T-cell (primary cell): Measurements from ENCODE around the gene CFI. TPM values are rescaled to one million over a fixed set of nuclear protein-coding genes. Genes with fewer than 3 reads are reported as not detected.
"Not testable (repeated sequence)": the region's sequence is repeated elsewhere in the genome, so short reads cannot be mapped to it uniquely, and the experiment has no call there.

Experiments
- ATAC-seq, 4 experiments: fragments of 200-7000 bp in 3 of 4; fragments of 150-1000 bp in 1 of 4; cut with Tn5 transposase; replicated peaks in 1 of 4; 1 replicate in 3 of 4; 2 replicates in 1 of 4; pipeline ENCODE4 v1.10.0; 2021; ENCODE audit warnings: moderate library complexity in 3 of 4, mild to moderate bottlenecking in 2 of 4, moderate number of reproducible peaks in 1 of 4
- CTCF ChIA-PET, 2 donors: fragments of 300-600 bp; sonication (Branson Sonifier 250); formaldehyde crosslinking; loops; one replicate each; lab custom pipeline; 2022; ENCODE audit warnings: antibody characterized with exemption in 2 of 2; lab: Charles Lee
- POLR2A ChIA-PET, 2 donors: fragments of 300-600 bp; sonication (Branson Sonifier 250); formaldehyde crosslinking; loops; one replicate each; lab custom pipeline; 2022; ENCODE audit warnings: antibody characterized with exemption in 2 of 2; lab: Charles Lee
- DNase-seq, 35 experiments: peaks; one replicate each; pipeline versions ENCODE4 v3.0.0 to v3.0.0-alpha.2; 2013 to 2023
- H3K27ac ChIP-seq: one replicate; pipeline ENCODE4 v1.5.1; 2013; ENCODE audit warnings: low read length
- H3K27me3 ChIP-seq, 2 experiments: replicated peaks in 1 of 2; 1 replicate in 1 of 2; 2 replicates in 1 of 2; pipeline versions ENCODE4 v1.6.1 to v1.7.0; 2013; ENCODE audit warnings: low read length in 1 of 2, mixed read lengths in 1 of 2; ENCODE audit not compliant: control insufficient read depth in 2 of 2, insufficient read depth in 2 of 2; ENCODE audit errors: extremely low read depth in 1 of 2
- H3K36me3 ChIP-seq, 2 donors: 1 replicate in 1 of 2; 2 replicates in 1 of 2; pipeline versions ENCODE4 v1.6.1 to v1.7.0; 2013; ENCODE audit warnings: low read length in 1 of 2; ENCODE audit not compliant: control insufficient read depth in 2 of 2, insufficient read depth in 1 of 2; ENCODE audit errors: extremely low read depth in 1 of 2
- H3K4me1 ChIP-seq, 2 experiments: 1 replicate in 1 of 2; 2 replicates in 1 of 2; pipeline versions ENCODE4 v1.6.1 to v1.7.0; 2013; ENCODE audit warnings: low read length in 2 of 2, mixed read lengths in 1 of 2; ENCODE audit not compliant: insufficient read depth in 2 of 2, control insufficient read depth in 1 of 2; ENCODE audit errors: extremely low read depth in 1 of 2
- H3K4me3 ChIP-seq, 2 donors: 1 replicate in 1 of 2; 2 replicates in 1 of 2; pipeline versions ENCODE4 v1.5.1 to v1.7.0; 2013; ENCODE audit warnings: mild to moderate bottlenecking in 2 of 2, low read length in 1 of 2, moderate library complexity in 1 of 2; ENCODE audit not compliant: control insufficient read depth in 1 of 2; ENCODE audit errors: extremely low read depth in 1 of 2
- H3K9me3 ChIP-seq: 2 replicates; pipeline ENCODE4 v1.7.0; 2013
- H3K27ac Mint-ChIP-seq, 2 donors: one replicate each; pipeline ENCODE4 v1.8.0; 2020 to 2021; ENCODE audit warnings: mild to moderate bottlenecking in 2 of 2, mixed read lengths in 2 of 2
- H3K27me3 Mint-ChIP-seq, 2 donors: one replicate each; pipeline ENCODE4 v1.8.0; 2021 to 2022; ENCODE audit warnings: mixed read lengths in 2 of 2
- H3K36me3 Mint-ChIP-seq: one replicate; pipeline ENCODE4 v1.8.0; 2021; ENCODE audit warnings: mixed read lengths
- H3K4me1 Mint-ChIP-seq, 3 donors: one replicate each; pipeline ENCODE4 v1.8.0; 2020 to 2022; ENCODE audit warnings: mixed read lengths in 3 of 3, mild to moderate bottlenecking in 1 of 3
- H3K4me3 Mint-ChIP-seq, 3 donors: one replicate each; pipeline ENCODE4 v1.8.0; 2020 to 2022; ENCODE audit warnings: mild to moderate bottlenecking in 3 of 3, mixed read lengths in 3 of 3, moderate library complexity in 3 of 3
- H3K9me3 Mint-ChIP-seq, 3 donors: one replicate each; pipeline ENCODE4 v1.8.0; 2020 to 2022; ENCODE audit warnings: mixed read lengths in 3 of 3
- WGBS: methylation state at CpG from one replicate; pipeline ENCODE4 v1.1.5; 2013; ENCODE audit warnings: missing lambda C conversion rate; ENCODE audit not compliant: insufficient coverage; 5-methylcytosine and 5-hydroxymethylcytosine counted together
- total RNA-seq, 35 experiments: library from RNA in 6 of 35; stranded (reverse) in 6 of 35; fragments of 120-200 nt in 1 of 35; gene quantifications; one replicate each; pipeline versions ENCODE4 v1.2.1 to v1.2.4 and lab custom pipeline; 2013 to 2026

The CFI gene
- total RNA-seq, 5 donors from 2014 or later (not counting 1 experiment from before 2014, with no cell fraction given), result 0.55 to 0.92 (median 0.66) TPM; not detected in 2

DNA sequence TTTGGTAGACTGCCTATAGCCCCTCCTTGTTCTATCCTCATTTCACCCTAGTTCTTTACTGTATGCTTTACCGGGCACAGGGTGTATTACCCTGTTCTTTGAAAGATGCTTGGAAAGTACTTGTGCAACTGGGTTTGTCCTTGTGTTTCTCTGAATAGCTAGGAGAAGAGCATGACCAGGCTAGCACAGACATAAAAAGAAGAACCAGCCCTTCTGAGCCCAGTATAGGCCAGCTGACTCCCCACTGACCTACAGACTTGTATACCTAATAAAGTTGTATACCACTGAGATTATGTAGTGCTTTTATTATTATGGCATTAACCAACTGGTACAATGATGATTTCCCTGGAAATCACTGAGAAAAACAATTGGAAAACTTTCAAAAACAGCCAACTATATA is 15.0 kb downstream of the CFI start:
- Mint-ChIP-seq H3K4me3 (no peak overlapping the region), H3K36me3 (no peaks in the 10 kb centered on the region), H3K27me3 (peaks cover 0 to 4% of the 10 kb centered on the region in 2 donors), H3K9me3 (peaks cover 7 to 12% (median 10%) of the 10 kb centered on the region in 3 donors), H3K4me1 (no peaks in the 10 kb centered on the region), H3K27ac (no peak overlapping the region)
- no peaks in the 10 kb centered on the region for H3K9me3 ChIP-seq
- DNase-seq (no peak), ATAC-seq (no peak)
- WGBS, result no CpG with 5 or more reads among the region's 1 CpG
- H3K36me3 ChIP-seq, result no peaks in the 10 kb centered on the region
- H3K4me3 ChIP-seq, result no peak overlapping the region
- no peaks in the 10 kb centered on the region for H3K4me1 ChIP-seq
- no peaks in the 10 kb centered on the region for H3K27me3 ChIP-seq
- POLR2A ChIA-PET, result no interaction called here
- CTCF ChIA-PET, result no interaction called here
- no peak overlapping the region for H3K27ac ChIP-seq

- no CpG with 5 or more reads among the region's 2 CpGs for WGBS
Observed at GRCh38 chr4:109782092-109782491, 19.7 kb downstream of the CFI start.

DNA sequence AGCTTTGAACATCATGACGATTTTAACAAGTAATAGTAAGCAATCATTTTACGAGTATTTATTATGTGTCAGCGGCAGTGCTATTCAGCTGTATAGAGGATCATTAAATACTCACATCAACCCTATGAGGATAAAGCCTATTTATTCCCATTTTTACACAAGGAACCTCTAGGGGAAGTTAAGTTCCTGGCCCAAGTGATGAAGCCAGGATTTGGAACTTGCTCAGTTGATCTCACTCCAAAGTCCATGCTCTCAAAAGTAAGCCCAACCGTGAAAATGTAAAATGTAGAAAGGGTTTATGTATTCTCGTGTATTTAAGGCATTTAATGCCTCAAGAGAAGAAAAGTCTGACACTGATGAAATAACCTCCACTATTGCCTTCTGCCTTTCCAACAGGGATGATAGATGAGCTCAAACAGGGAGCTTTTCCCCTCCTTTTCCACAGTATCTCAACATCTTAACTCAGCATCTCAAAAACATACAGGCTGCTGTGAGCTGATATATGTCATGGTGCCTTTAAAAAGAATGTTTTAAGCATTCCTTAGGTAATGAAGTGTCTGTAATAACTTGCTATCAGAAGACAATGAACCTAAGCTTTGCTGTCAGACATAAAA is 36.9 kb downstream of the CFI start:
- H3K36me3 ChIP-seq, result no peaks in the 10 kb centered on the region
- CTCF ChIA-PET, result no interaction called here
- H3K27ac Mint-ChIP-seq, result no peak overlapping the region
- peaks cover 6 to 18% of the 10 kb centered on the region in 2 donors for H3K27me3 Mint-ChIP-seq
- H3K27ac ChIP-seq, result no peak overlapping the region
- H3K4me3 ChIP-seq, result no peak overlapping the region
- no peak for DNase-seq
- no peak overlapping the region for H3K4me3 Mint-ChIP-seq
- H3K27me3 ChIP-seq, result peaks cover 0 to 2% of the 10 kb centered on the region in 2 experiments
- no peaks in the 10 kb centered on the region for H3K36me3 Mint-ChIP-seq
- POLR2A ChIA-PET, result no interaction called here
- ATAC-seq, result no peak
- no peaks in the 10 kb centered on the region for H3K9me3 Mint-ChIP-seq
- no peaks in the 10 kb centered on the region for H3K4me1 ChIP-seq
- no peaks in the 10 kb centered on the region for H3K4me1 Mint-ChIP-seq
- H3K9me3 ChIP-seq, result no peaks in the 10 kb centered on the region
- no CpG with 5 or more reads among the region's 5 CpGs for WGBS

More at GRCh38 chr4:109782092-109782491, 19.7 kb downstream of the CFI start:
- POLR2A ChIA-PET, result interaction anchor here in 1 of 2 donors (0.6 kb wide), 1 partner anchor 223 kb away, joined by 4 read pairs; no protein-coding TSS in a partner anchor
- H3K9me3 Mint-ChIP-seq, H3K4me1 ChIP-seq, H3K9me3 ChIP-seq, DNase-seq, H3K36me3 Mint-ChIP-seq, H3K4me3 ChIP-seq, ATAC-seq, CTCF ChIA-PET, H3K27ac ChIP-seq, H3K27me3 ChIP-seq, H3K4me1 Mint-ChIP-seq, H3K27ac Mint-ChIP-seq, H3K36me3 ChIP-seq, H3K27me3 Mint-ChIP-seq, H3K4me3 Mint-ChIP-seq: not testable (repeated sequence)

- CTCF ChIA-PET, result no interaction called here
- no peak overlapping the region for H3K4me3 Mint-ChIP-seq
- peaks cover 6 to 15% of the 10 kb centered on the region in 2 donors for H3K27me3 Mint-ChIP-seq
- POLR2A ChIA-PET, result no interaction called here
- no peaks in the 10 kb centered on the region for H3K36me3 Mint-ChIP-seq
- DNase-seq, result no peak
- Histone ChIP-seq H3K4me3 (no peak overlapping the region), H3K4me1 (no peaks in the 10 kb centered on the region), H3K27me3 (peaks cover 0 to 2% of the 10 kb centered on the region in 2 experiments), H3K9me3 (no peaks in the 10 kb centered on the region), H3K27ac (no peak overlapping the region), H3K36me3 (no peaks in the 10 kb centered on the region)
- no peaks in the 10 kb centered on the region for H3K9me3 Mint-ChIP-seq
- H3K27ac Mint-ChIP-seq, result no peak overlapping the region
- ATAC-seq, result no peak
- 79% methylated on average over 2 of the region's 2 CpGs for WGBS
- no peaks in the 10 kb centered on the region for H3K4me1 Mint-ChIP-seq
Observed at GRCh38 chr4:109764376-109764775, 37.4 kb downstream of the CFI start.

GRCh38 chr4:109760682-109761081 is 41.1 kb downstream of the CFI start:
- WGBS, result no CpG with 5 or more reads among the region's 2 CpGs
- ATAC-seq, result no peak
- H3K36me3 Mint-ChIP-seq, result no peaks in the 10 kb centered on the region
- peaks cover 3 to 9% of the 10 kb centered on the region in 2 donors for H3K27me3 Mint-ChIP-seq
- H3K9me3 ChIP-seq, result no peaks in the 10 kb centered on the region
- H3K4me3 Mint-ChIP-seq, result no peak overlapping the region
- DNase-seq, result no peak
- no peaks in the 10 kb centered on the region for H3K9me3 Mint-ChIP-seq
- ChIA-PET CTCF (no interaction called here), POLR2A (no interaction called here)
- no peaks in the 10 kb centered on the region for H3K4me1 Mint-ChIP-seq
- H3K4me3 ChIP-seq, result no peak overlapping the region
- no peak overlapping the region for H3K27ac Mint-ChIP-seq
- no peaks in the 10 kb centered on the region for H3K27me3 ChIP-seq
- H3K27ac ChIP-seq, result no peak overlapping the region
- H3K4me1 ChIP-seq, result no peaks in the 10 kb centered on the region
- H3K36me3 ChIP-seq, result no peaks in the 10 kb centered on the region

DNA sequence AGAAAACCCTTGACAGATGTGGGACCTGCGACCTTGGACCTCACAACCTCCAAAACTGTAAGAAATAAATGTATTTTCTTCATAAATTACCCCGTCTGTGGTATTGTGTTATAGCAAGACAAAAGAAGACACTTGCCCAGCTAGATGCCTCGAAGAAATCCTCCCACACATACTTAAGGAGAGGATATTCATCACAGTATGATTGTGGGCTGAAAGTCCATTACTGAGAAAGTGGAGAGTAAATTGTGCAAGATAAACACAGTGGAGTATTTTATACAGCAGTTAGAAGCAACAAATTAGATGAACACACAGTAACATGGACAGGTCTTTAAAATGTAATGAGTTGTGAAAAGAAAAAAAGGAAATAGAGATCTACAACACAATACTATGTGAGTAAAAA is 46.1 kb downstream of the CFI start:
- no peaks in the 10 kb centered on the region for H3K36me3 ChIP-seq
- no peak overlapping the region for H3K27ac Mint-ChIP-seq
- H3K9me3 Mint-ChIP-seq, result no peaks in the 10 kb centered on the region
- no peak overlapping the region for H3K4me3 ChIP-seq
- H3K27me3 ChIP-seq, result no peaks in the 10 kb centered on the region
- H3K4me1 Mint-ChIP-seq, result no peaks in the 10 kb centered on the region
- DNase-seq, result no peak
- ATAC-seq, result no peak
- ChIA-PET POLR2A (no interaction called here), CTCF (interaction anchor here in 1 of 2 donors (0.6 kb wide), 1 partner anchor 230 kb away, joined by 3 read pairs; no protein-coding TSS in a partner anchor)
- H3K27me3 Mint-ChIP-seq, result peaks cover 0 to 5% of the 10 kb centered on the region in 2 donors
- no peak overlapping the region for H3K4me3 Mint-ChIP-seq
- no peak overlapping the region for H3K27ac ChIP-seq
- no peaks in the 10 kb centered on the region for H3K36me3 Mint-ChIP-seq
- no CpG with 5 or more reads among the region's 3 CpGs for WGBS
- H3K9me3 ChIP-seq, result no peaks in the 10 kb centered on the region
- H3K4me1 ChIP-seq, result no peaks in the 10 kb centered on the region
